Stimulated activated CD4-positive, alpha-beta T cell treated with anti-CD3 and anti-CD28 coated beads, TNF-alpha, amount 100 ng/mL, for 1 hour (primary cell): ENCODE measurements around the gene MAPKAPK3.

Experiments
- DNase-seq, 3 donors: peaks; one replicate each; pipeline ENCODE4 v3.0.0-alpha.2; 2020; ENCODE audit warnings: low read depth in 3 of 3, low spot score in 1 of 3

MAPKAPK3 gene

DNA sequence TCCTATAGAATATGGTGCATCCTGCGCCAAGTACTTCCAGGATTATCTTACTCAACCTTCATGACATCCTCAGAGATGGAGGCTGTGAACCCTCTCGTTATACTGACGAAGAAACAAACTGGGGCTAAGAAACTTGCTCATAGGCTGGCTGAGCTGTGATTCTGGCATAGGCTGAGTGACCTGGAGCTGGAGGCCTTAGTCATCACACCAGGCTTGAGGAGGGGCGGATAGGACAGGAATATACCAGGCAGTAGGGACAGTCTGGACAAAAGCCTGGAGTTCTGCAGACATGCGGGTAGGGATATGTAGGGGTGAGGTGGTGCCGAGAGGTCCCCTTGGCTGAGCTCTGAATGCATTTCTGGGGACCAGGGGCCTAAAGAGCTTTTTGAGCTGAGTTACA lies 29.6 kb upstream of the MAPKAPK3 start:
- DNase-seq, result no peak

DNA sequence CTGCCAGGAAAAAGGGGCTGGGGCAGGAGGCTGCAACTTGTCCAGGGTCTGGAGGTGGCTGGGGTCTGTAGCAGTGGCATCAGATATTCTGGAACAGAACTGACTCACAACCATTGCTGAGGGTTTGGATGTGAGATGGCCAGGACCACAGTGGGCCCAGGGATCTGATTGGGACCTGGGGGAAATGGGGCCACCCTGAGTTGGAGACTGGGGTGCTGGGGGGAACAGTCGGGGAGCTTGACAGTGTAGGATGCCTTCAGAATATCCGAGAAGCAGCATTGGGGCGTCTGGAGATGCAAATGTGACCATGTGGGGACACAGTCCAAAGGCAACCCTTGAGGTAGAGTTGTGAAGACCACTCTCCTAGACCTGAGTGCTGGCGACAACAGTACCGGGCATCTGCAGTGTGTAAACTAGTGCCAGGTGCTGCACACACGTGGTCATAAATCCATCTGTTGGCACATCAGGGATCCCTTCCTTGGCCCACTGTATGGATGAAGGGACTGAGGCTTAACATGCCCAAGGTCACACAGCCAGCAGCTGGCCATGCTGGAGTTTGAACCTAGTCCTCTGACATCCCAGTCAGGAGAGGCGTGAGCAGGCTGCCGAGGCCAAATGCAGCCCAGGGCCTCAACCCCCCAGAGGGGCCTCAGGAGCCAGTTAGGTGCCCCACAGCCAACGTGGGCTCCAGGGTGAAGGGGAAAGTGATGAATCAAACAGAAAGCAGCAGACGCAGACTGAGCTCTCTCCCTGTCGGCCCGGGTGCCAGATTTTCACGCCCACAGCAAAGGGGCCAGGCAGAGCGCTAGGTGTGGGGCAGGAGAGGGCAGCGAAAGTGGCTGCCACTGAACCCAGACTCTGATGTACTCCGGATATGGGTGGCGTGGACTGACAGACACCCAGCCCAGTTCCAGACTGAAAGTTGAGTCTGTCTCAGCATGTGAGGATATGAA lies 28.9 kb upstream of the MAPKAPK3 start:
- peak in 1 of 3 donors; percentile 68 for DNase-seq

DNA sequence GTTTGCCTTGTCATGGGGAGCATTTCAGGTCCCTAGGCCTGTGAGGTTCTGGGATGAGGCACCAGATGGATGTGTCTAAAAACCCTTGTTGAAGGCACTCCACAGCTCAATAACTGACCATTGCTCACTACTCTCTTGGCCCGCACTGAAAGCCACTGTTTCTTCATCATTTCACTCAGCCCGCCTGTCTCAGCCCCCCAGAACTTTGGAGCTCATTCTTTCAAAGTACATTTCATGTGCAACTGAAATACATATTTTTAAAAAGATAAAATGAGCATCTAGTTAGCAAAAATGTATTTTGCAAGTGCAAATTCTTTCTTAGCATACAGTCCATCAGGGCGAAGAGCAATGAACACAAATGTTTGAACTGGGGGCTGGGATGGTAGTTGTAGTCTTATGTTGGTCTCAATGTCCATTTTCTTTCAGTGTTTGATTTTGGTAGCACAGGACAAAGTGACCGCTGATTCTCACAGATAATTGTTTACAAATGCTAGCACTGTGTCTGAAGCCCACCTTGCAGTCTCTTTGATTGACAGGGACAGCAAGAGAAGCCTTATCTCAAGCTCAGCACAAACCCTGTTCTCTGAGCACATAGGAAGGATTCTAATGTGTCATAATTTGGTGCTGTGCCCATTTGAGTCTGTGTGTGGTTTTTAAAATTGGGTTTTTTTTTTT lies 28.1 kb upstream of the MAPKAPK3 start:
- no peak for DNase-seq

DNA sequence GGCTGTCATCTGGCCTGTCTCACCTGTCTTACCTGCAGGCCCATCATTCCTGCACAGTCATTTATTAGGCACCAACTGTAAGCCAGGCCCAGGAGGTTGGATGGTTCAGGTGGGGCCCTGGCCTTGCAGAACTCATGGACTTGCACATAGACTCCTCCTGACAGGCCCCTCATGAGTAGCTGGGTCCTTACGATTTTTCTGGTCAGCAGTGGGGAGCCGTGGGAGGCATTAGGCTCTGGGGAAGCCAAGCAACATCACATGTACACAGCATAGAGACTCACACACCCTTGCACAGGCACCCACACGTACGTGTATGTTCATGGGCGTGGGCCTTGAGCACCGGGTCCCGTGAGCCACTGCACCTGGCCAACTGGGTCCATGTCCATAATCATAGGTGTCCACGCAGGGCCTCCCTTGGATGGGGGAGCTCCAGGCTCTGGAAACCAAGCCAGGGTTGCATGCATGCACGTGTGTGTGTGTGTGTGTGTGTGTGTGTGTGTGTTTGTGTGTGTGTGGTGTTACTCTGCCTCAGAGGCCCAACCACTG lies 25.7 kb upstream of the MAPKAPK3 start:
- no peak for DNase-seq

DNA sequence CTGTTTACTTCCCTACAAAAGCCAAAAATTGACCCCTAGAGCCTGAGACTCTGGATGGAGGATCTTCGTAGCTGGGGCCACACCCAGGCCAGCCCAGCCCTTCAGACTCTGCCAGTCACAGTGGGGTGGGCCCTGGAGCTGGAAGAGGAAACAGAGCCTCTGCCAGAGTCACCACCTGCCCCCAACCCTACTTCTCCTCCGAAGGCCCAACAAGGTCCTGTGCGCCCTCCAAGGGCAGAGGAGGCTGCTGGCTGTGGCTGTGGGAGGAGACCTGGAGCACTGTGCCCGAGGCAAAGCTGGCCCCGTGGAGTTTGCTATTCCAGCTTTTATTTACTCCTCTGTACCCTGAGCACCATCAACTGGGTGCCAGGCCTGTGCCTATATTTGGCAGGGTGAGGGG lies 24.4 kb upstream of the MAPKAPK3 start:
- DNase-seq, result no peak

DNA sequence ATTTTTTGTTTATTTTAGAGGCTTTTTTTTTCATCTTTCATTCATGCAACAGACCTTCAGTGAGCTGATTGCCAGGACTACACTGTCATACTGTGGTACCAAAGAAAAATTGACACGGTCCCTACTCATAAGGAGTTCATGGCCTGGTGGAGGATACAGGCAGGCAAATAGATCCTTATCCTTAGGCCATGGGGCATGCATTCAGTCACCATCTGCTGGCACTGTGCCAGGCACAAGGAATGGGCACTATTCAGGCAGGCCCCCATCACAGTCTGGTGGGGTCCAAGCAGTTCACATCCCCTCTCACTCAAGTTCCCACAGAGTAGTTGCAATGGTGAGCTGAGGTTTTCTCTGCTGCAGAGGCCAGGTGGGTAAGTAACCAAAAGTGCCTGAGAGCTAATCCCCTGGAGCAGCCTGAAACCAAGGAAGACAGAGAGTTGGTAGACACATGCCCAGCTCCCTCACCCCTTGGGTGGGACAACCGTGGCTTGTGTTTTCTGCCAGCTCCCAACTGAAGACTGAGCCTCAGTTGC lies 22.6 kb upstream of the MAPKAPK3 start:
- DNase-seq, result no peak

DNA sequence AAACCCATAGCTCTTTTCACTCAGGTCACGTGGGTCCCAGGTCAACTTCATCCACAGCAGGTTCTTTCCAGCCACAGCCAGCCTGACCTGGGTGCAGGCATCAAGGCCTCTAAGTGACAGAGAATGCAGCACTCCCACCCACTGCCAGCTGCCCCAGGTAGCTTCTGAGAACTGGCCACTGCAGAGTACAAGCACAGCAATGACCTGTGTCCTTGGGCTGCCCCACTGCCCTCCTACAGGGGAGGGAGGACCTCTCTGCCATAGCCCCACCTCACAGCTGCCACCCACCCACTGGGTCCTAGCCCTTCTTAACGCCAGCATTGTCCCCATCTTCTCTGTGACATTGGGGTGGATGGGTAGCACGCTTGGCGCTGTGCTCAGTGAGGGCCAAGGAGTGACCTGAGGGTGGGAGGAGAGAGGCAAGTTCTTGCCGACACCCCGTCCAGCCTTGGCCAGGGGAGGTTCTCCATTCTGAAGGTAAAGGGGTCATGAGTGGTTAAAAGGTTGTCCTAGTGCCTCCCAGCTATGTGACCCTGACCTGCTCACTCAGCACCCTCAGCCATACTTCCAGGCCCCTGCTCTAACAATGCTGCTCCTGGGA lies 17.7 kb upstream of the MAPKAPK3 start:
- no peak for DNase-seq

DNA sequence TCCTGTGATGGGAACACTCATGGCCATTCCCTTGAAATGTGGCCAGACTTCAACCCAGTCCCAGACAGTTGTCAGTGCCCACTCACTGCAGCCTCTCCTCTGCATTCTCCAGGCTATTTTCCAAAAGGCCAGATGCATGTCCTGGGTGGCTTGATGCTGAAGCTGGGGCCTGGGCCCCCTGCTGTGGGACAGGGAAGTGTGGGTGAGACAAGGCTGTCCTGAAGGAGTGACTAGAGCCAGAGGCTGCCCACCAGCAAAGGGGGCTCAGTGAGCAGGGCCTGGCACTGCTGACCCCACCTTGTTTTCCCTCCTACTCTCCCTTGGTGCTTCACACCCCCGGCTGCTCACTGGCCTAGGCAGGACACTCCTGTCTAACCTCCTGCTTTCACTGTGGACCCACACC lies 17.2 kb upstream of the MAPKAPK3 start:
- no peak for DNase-seq

DNA sequence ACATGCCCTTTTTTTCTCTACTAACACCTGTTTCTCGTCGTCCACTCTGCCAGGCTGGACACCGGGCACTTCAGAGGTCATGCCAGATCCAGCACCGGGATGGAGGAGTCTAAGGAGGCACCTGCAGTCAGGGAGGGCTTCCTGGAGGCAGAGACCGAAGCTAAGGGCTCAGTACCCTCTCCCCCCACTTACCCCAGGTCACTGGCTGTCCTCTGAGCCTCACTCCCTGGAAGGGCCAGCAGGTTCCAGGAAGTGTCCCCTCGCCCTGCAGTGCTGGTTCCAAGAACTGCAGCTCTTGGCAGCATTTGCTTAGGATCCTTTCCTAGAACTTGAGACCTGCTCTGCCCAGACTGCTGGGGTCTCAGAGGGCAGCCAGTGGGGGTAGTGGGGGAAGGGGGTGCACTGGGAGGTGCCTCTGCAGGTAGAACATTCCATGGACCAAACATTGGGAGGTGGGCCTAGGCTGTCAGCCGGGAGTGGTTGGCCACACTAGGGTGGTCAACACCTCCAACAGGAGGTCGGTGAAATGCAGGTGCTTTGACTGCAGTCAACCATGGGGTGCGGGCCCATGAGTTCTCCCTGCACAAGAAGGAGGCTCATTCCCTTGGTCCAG lies 16.7 kb upstream of the MAPKAPK3 start:
- no peak for DNase-seq

DNA sequence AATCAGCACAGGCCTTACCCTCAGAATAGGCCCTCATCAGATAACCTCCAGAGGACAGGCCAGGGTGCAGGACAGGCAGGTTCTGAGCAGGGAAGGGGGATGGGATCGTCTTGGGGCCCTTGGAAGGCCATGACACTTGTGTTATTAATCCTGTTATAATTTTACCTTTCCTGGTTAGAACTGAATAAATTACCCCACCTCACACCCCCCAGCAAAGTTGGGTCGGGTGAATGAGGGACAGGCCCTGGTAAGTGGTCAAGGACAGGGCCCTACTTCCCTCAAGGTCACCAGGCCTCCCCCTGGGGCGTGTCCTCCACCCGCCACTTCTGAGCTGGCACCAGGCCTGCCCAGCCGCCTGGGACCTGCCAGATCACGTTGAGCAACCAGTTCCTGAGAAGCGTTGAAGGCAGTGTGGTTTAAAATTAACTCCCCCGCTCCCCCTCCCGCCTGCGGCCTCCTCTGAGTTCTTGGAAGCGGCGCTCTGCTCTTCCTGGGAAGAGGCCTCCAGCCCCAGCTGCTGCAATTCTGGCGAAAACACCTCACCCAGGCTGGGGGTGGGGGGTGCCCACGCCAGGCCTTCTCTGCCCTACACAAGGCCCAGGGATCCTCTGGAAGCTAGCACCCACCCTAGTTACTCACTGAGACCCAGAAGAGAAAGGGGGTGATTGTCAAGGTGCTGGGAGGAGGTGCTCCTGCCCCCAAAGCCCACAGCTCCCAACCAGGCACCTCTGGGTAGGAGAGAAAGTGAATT lies 15.9 kb upstream of the MAPKAPK3 start:
- peak in 1 of 3 donors; percentile 78 for DNase-seq

DNA sequence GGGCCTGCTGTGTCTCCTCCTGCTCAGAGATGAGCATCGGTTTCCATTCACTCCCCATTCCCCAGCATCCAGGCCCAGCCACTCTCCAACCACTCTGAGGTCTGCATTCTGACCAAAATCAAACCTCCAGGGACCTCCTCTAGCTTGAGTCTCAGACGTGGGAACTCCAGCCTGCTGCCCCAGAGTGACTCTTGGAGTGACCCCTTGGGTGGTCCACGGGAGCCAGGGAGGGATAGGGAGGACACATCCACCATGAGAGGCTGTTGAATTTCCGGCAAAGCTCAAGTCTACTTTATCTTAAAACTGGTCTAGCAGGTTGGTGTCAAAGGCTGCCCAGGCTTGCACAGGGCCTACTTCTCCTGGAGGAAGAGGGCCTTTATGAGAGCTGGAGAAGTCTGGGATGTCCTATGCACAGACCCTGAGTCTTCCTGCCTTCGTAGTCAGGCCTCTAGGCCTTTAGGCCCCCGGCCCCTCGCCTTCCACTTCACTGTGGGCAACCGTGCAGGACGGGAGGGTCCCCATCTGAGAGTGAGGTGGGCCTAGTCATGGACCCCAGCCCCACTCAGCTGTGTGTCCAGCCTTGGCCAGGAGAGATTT lies 14.3 kb upstream of the MAPKAPK3 start:
- no peak for DNase-seq

DNA sequence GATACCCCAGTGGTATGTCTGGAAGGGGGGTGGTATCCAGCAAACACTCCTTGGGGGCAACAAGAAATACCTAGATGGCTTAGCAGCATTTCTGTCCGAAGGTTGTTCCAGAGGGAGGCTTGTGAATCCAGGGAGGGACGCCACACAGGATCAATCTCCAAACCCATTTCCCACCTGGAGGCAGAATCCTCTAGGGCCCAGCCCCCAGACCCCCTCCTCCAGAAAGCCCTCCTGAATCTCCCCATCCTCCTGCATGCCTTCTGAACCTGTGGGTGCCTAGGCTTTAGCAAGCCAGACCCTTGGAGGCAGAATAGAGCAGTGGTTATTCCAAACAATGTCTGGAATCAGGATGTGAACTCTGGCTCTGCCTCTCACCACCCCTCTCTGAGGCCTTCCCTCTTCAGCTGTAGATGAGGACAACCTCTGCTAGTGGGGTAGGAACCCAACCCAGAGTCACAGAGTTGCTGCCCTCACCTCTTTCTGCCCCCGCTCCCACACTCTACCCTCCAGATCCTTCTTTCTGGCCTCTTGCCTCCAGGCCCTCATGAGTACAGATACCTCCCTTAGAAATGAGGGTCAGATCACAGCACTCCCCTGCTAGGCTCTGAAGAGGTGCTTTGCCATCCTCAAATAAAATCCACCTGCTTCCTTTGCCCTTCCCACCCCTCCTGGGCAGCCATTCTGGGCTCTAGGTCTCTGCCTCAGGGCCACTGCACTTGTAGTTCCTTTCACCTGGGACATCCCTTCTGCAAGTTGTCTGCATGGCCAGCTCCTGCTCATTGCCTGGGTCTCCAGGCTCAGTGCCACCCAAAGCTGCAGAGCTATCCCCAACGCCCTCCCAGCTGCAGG lies 13.5 kb upstream of the MAPKAPK3 start:
- no peak for DNase-seq

DNA sequence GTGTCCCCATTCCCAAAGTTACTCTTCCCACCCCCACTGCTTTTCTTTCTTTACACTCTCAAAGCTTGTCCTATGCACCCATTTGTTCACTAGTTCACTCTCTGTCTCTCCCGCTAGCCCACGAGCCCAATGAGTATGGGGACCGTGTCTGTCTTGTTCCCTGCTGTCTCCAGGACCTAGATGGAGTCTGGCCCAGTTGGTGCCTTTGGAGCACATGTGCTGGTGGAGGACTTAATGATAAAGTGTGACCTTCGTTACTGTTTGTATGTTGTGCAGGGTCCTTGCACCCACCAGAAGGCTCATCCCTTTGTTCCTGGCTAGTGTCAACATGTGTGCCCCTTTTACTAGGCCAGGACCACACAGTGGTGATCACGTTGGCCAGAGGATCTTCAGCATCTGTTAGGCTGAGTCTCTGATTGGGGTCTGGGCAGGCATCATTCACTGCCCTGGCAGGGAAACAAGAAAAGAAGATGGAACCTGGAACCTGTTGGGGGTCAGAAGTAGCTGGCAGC lies 12.8 kb upstream of the MAPKAPK3 start:
- DNase-seq, result no peak

DNA sequence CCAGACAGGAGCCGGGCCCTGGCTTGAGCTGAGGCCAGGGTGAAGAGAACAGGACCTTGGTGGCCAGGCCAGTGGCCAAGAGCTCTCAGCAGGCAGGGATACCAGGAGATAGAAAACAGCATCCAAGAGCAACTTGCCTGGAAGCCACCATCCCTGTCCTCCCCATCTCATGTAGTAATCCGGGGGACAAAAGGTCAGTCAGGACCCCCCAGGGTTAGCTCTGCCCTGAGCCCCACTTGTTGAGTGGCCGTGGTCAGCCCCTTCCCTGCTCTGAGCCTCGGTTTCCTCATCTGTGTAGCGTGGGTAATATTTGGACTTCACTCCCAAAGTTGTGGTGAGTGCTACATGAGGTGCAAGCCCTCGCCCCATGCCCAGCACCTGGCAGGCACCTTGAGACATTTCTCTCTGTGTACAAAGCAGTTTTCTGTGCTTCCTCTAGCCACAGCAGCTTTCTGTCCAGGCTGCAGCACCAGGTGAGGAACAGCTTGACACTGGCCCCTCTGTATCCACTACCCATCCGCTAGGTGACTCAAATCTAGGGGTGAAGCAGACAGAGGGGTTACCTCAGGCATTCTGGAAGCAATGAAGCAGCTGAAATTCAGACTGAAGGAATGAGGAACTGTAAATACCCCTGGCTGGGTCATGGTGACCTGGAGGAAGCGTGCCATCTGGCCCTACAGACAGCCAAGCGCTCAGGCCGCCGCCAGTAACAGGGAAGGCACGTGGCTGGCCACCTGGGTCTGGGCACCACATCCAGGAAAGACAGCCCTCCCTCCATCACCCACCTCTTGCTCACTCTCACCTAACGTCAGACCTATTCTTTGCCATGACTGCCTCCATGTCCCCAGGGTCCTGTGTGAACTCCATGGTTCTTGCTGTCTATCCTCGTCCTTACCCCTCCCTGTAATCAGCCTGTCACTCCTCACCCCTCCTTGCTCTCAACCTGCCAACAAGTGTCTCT lies 12.0 kb upstream of the MAPKAPK3 start:
- DNase-seq, result no peak

DNA sequence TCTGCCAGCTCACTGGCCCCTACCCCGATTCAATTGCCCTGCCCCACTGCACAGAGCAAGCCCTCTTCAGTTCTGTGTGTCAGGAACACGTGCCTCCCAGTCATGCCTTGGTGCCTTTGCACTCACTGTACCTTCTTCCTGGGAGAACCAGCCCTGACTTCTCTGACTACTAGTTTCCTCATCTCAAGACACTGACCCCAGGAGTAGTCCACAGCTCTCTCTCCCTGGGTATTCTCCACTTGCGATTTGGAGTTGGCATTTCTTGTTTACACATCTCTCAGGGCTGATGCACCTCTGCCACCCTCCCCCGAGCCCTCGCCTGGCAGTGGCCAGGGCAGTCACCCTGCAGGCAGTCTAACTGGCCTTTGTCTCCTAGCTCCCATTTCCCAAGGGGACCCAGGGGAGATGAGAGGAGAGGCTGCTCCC lies 11.0 kb upstream of the MAPKAPK3 start:
- no peak for DNase-seq

DNA sequence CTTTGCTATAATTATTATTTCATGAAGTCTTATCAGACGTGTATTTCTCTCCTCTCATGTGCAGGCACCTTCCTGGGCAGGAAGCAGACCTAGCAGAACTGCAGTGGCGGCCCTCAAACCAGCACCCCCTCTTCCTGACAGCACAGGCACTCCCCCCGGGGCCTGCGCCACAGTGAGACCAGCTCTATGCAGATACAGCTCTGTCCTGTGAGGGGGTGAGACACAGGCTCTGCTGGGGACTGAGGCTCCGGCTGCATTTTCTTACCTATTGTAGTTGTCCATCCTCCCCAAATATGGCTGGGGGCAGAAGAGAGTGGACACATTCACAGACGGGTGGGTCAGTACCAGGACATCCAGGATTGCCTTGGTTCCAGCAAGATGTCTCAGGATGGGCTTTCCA lies 10.4 kb upstream of the MAPKAPK3 start:
- no peak for DNase-seq

DNA sequence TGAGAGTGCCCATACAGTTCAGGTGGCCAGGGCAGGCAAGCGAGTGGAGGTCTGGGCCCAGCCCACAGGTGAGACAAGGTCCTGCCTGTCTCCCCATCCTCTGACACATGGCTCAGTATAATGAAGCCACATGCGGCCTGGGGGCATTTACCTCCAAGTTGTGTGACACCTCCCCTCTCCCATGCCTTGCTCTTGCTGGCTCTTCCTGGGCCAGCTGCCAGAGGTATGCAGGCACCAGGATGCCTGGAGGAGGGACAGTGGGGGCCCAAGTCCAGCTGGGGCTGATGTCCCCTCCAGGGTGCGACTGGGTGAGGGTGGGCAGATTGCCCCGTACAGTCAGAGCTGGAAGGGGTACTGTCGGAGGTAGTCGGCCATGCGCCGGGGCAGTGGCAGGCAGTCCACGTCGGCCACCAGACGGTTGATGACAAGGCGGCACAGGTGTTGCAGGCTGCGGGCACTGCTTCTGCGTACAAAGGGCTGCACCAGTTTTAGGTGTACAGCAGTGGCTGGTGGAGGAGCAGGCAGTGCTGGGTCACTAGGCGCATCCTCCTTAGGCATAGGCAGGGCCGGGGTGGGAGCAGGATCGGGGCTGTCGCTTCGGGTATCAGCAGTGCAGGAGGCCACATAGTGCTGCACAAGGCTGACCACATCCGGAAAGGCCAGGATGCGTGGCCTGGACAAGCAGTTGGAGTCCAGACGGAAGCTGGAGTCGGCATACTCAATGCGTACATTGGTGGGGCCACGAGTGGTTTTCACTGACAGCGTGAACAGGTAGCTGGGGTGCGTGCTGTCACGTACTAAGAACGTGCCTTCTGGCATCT lies 9.5 kb upstream of the MAPKAPK3 start:
- no peak for DNase-seq
